Measurements from ENCODE around the gene CFTR.

Gene CFTR

GRCh38 chr7:117685795-117686194, 206.0 kb downstream of the CFTR start:
- no peak for DNase-seq (ENCODE audit: low read depth)
- TF ChIP-seq, protein P1, sequence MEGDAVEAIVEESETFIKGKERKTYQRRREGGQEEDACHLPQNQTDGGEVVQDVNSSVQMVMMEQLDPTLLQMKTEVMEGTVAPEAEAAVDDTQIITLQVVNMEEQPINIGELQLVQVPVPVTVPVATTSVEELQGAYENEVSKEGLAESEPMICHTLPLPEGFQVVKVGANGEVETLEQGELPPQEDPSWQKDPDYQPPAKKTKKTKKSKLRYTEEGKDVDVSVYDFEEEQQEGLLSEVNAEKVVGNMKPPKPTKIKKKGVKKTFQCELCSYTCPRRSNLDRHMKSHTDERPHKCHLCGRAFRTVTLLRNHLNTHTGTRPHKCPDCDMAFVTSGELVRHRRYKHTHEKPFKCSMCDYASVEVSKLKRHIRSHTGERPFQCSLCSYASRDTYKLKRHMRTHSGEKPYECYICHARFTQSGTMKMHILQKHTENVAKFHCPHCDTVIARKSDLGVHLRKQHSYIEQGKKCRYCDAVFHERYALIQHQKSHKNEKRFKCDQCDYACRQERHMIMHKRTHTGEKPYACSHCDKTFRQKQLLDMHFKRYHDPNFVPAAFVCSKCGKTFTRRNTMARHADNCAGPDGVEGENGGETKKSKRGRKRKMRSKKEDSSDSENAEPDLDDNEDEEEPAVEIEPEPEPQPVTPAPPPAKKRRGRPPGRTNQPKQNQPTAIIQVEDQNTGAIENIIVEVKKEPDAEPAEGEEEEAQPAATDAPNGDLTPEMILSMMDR (conservative IDR thresholded peaks at IDR 0.05; ENCODE audit: low read depth, low read length) = no peak
- H3K4me3 ChIP-seq (ENCODE audit: low read length) = no peak overlapping the region

DNA sequence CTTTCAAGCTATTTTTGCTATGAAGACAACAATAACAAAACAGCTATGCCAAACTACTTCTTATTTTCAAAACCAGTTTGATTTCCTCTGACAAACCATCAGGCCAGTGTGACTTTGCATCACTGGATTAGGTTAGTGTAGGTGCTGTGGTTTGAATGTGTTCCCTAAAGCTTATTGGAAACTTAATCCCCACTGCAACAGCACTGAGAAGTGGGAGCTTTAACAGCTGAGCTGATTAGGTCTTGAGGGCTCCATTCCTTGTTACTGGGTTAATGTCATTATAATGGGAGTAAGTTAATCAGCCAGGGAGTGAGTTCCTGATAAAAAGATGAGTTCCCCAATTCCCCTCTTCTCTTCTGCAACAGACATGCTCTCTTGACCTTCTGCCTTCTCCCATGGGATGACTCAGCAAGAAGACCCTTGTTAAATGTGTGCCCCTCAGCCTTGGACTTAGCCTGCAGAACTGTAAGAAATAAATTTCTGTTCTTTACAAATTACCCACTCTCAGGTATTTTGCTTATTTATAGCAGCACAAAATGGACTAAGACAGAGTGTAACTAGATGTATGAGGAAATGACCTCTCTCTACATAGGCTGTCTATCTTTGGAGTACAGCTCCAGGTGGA, 206.6 kb downstream of the CFTR start:
- TF ChIP-seq, protein P1 (conservative IDR thresholded peaks at IDR 0.05; ENCODE audit: low read depth, low read length) = no peak
- no peak overlapping the region for H3K4me3 ChIP-seq (ENCODE audit: low read length)
- DNase-seq (ENCODE audit: low read depth) = peak; percentile 82

- H3K4me3 ChIP-seq (ENCODE audit: low read length) = no peak overlapping the region
- TF ChIP-seq, protein P1 (conservative IDR thresholded peaks at IDR 0.05; ENCODE audit: low read depth, low read length) = no peak
- DNase-seq (ENCODE audit: low read depth) = no peak
Observed at GRCh38 chr7:117688126-117688525, 208.3 kb downstream of the CFTR start.

- DNase-seq (ENCODE audit: low read depth) = no peak
- H3K4me3 ChIP-seq (ENCODE audit: low read length) = no peak overlapping the region
- TF ChIP-seq, protein P1 (conservative IDR thresholded peaks at IDR 0.05; ENCODE audit: low read depth, low read length) = no peak
Observed at GRCh38 chr7:117689406-117689805, 209.6 kb downstream of the CFTR start.

DNA sequence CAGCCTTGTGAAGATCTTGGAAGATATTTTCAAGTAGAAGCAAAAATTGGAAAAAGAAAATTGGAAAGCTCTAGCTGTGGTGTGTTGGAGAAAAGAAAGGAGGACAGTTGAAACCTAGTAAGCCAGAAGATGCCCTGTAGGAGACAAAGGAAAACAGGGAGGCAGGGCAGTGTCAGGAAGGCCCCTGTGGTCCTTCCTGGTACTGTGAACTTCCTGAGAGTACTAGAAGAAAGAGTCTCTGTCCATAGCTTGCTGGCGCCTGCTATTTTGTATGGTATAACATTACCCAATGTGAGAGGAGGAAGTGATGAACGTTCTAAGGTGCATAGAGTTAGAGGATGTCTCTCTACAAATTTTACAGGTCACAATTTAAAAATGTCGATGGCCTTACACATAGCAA, 210.3 kb downstream of the CFTR start:
- no peak for DNase-seq (ENCODE audit: low read depth)
- H3K4me3 ChIP-seq (ENCODE audit: low read length) = no peak overlapping the region
- TF ChIP-seq, protein P1 (conservative IDR thresholded peaks at IDR 0.05; ENCODE audit: low read depth, low read length) = no peak

DNA sequence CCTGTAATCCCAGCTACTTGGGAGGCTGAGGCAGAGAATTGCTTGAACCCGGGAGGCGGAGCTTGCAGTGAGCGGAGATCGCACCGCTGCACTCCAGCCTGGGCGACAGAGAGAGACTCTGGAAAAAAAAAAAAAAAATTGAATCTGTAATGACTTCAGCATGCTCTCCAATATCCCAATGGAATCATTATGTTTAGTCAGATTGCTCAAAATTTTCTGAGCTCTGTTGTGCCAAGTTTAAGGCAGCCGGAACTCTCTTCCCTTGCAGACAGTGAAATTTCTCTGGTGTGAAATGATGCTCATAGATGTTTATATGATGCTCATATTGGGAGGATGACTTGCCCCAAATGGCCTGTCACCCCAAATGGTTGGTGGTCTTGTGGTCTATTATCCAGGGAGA, 212.5 kb downstream of the CFTR start:
- no peak overlapping the region for H3K4me3 ChIP-seq (ENCODE audit: low read length)
- TF ChIP-seq, protein P1 (conservative IDR thresholded peaks at IDR 0.05; ENCODE audit: low read depth, low read length) = no peak
- no peak for DNase-seq (ENCODE audit: low read depth)

DNA sequence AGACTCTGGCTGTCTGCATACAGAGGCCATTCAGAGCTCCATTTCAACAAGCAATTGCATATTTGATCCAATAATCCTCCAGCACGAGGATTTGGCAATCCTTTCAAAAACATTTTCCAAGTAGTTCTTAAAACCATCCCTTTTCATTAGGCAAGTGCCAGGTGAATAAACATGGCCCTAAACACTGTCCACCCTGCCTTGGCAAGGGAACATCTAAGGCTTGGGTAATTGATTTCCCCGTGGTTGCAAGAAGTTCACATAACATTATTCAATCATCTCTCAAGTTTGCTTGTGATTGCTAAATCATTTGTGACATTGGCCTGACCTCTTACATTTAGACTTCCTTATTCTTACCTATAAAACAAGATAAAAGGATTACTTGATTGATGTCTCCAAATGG, 218.2 kb downstream of the CFTR start:
- no peak overlapping the region for H3K4me3 ChIP-seq (ENCODE audit: low read length)
- no peak for DNase-seq (ENCODE audit: low read depth)
- TF ChIP-seq, protein P1 (conservative IDR thresholded peaks at IDR 0.05; ENCODE audit: low read depth, low read length) = no peak

Data from retinal pigment epithelial cell (primary cell).